Measurements from ENCODE around the gene TUBB2A. TPM values are rescaled to one million over a fixed set of nuclear protein-coding genes. Genes with fewer than 3 reads are reported as not detected.
A peak's percentile ranks its signal among the peaks of the same experiment; 100 is the strongest.

Gene TUBB2A
- total and polyA plus RNA-seq, 2 of the 13 experiments (the other 11 are each of a cell fraction or from before 2014, with no cell fraction given): 35.3 to 106 TPM

GRCh38 chr6:3135668-3136291, 21.6 kb downstream of the TUBB2A start (continued):
- TF ChIP-seq ZBTB44 (CRISPR knock-in tag; IDR thresholded peaks at IDR 0.05) (no peak), HOXA3 (CRISPR knock-in tag; IDR thresholded peaks at IDR 0.05) (no peak; the same call in 1 of the 2 replicates), AKNA (CRISPR knock-in tag; IDR thresholded peaks at IDR 0.05; ENCODE audit: borderline replicate concordance) (no peak), NFE2L1 (CRISPR knock-in tag; IDR thresholded peaks at IDR 0.05; ENCODE audit: borderline replicate concordance) (no peak), NFIC (IDR thresholded peaks at IDR 0.05; ENCODE audit: low read length) (no peak; the same call in 1 of the 2 replicates), ISX (CRISPR knock-in tag; conservative IDR thresholded peaks at IDR 0.05) (no peak), PRDM10 (CRISPR knock-in tag; IDR thresholded peaks at IDR 0.05; ENCODE audit: low read depth) (peak; percentile 74; the same call in 1 of the 2 replicates), ISL2 (CRISPR knock-in tag; IDR thresholded peaks at IDR 0.05) (no peak), NCOA2 (CRISPR knock-in tag; IDR thresholded peaks at IDR 0.05) (peak; percentile 90), ZNF382 (CRISPR knock-in tag; IDR thresholded peaks at IDR 0.05; ENCODE audit: borderline replicate concordance) (no peak)
- TF ChIP-seq, protein P1, sequence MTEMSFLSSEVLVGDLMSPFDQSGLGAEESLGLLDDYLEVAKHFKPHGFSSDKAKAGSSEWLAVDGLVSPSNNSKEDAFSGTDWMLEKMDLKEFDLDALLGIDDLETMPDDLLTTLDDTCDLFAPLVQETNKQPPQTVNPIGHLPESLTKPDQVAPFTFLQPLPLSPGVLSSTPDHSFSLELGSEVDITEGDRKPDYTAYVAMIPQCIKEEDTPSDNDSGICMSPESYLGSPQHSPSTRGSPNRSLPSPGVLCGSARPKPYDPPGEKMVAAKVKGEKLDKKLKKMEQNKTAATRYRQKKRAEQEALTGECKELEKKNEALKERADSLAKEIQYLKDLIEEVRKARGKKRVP (CRISPR knock-in tag; IDR thresholded peaks at IDR 0.05): 0 out of 4 replicates have a peak, but pooled peaks of 1 of the 2 experiments have one; percentile 31

All from HepG2 (cell line).